Osteoblast (primary cell): ENCODE measurements around the gene KRTAP24-1. TPM values are rescaled to one million over a fixed set of nuclear protein-coding genes. Genes with fewer than 3 reads are reported as not detected.

Experiments used
- DNase-seq: peaks from one replicate; pipeline ENCODE4 v3.0.0; 2011; ENCODE audit warnings: low spot score, mixed read lengths; ENCODE audit not compliant: insufficient read length; ENCODE audit errors: missing footprints
- H2AFZ ChIP-seq: 2 replicates; pipeline ENCODE4 v1.6.0; 2011; ENCODE audit warnings: mild to moderate bottlenecking, low read length
- H3K27ac ChIP-seq: 2 replicates; pipeline ENCODE4 v1.5.1; 2011; ENCODE audit warnings: mild to moderate bottlenecking, low read depth, low read length, moderate library complexity
- H3K27me3 ChIP-seq: 2 replicates; pipeline ENCODE4 v1.6.0; 2012; ENCODE audit warnings: mild to moderate bottlenecking, control low read depth, inconsistent platforms, low read length, moderate library complexity; ENCODE audit not compliant: insufficient read depth
- H3K36me3 ChIP-seq: 2 replicates; pipeline ENCODE4 v1.5.1; 2011; ENCODE audit warnings: mild to moderate bottlenecking, low read length, control low read depth, moderate library complexity; ENCODE audit not compliant: insufficient read depth
- H3K4me1 ChIP-seq: 2 replicates; pipeline ENCODE4 v1.5.1; 2011; ENCODE audit warnings: mild to moderate bottlenecking, low read length, control low read depth, moderate library complexity; ENCODE audit not compliant: insufficient read depth
- H3K4me2 ChIP-seq: 2 replicates; pipeline ENCODE4 v1.6.0; 2011; ENCODE audit warnings: mild to moderate bottlenecking, low read length; ENCODE audit not compliant: insufficient read depth
- H3K4me3 ChIP-seq: fragments of 200-600 bp; sonication (generic); 3 replicates; pipeline ENCODE4 v1.5.1; 2012; ENCODE audit warnings: mild to moderate bottlenecking, low read length, inconsistent platforms; ENCODE audit not compliant: insufficient read depth
- H3K79me2 ChIP-seq: 2 replicates; pipeline ENCODE4 v1.6.0; 2012; ENCODE audit warnings: mild to moderate bottlenecking, low read length, control low read depth, inconsistent platforms; ENCODE audit not compliant: insufficient read depth
- H3K9me3 ChIP-seq: 2 replicates; pipeline ENCODE4 v1.5.1; 2011; ENCODE audit warnings: low read depth, low read length, control low read depth
- H4K20me1 ChIP-seq: 2 replicates; pipeline ENCODE4 v1.6.0; 2012; ENCODE audit warnings: mild to moderate bottlenecking, low read length, control low read depth; ENCODE audit not compliant: insufficient read depth
- CTCF ChIP-seq: IDR thresholded peaks from 2 replicates; pipeline ENCODE4 v1.5.1; 2011; ENCODE audit warnings: mild to moderate bottlenecking, low read depth, low read length, moderate library complexity; ENCODE audit errors: extremely low read depth
- total RNA-seq: library from RNA; depleted of rRNA; stranded (reverse); fragments of >200 nt; gene quantifications from 2 replicates; pipeline ENCODE4 v1.2.3, GENCODE V29; 2012

KRTAP24-1 gene
- total RNA-seq, 1 donor, result not detected

DNA sequence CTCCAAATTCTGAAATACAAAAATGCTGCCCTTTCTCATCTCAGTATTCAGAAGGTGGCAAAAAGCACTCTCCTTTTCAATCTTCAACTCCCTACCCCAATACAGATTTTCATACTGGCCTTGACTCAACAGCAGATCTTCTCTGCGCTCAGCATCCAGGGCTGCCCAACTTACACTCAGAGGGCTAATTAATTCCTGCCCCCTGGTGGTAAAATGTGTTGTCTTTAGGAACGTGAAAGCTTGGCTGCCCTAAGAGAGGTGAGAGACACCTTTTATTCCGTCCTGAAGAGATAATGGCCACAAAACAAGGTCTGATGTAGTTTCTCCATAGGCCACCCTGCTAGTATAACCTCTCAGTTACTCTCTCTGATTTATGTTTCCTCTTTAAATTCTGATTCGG, 25.0 kb downstream of the KRTAP24-1 start:
- Histone ChIP-seq H3K4me1 (no peaks in the 10 kb centered on the region), H3K27me3 (no peaks in the 10 kb centered on the region), H3K4me2 (no peak overlapping the region), H2AFZ (no peak overlapping the region), H3K79me2 (no peaks in the 10 kb centered on the region), H3K4me3 (no peak overlapping the region), H4K20me1 (no peaks in the 10 kb centered on the region), H3K27ac (no peak overlapping the region), H3K36me3 (no peaks in the 10 kb centered on the region), H3K9me3 (no peaks in the 10 kb centered on the region)
- peak; percentile 63 for DNase-seq
- TF ChIP-seq CTCF, result peak; percentile 16

GRCh38 chr21:30256100-30256499, 26.6 kb downstream of the KRTAP24-1 start:
- no peak overlapping the region for H3K4me2 ChIP-seq
- DNase-seq, result no peak
- H3K4me3 ChIP-seq, result no peak overlapping the region
- H3K27ac ChIP-seq, result no peak overlapping the region
- no peaks in the 10 kb centered on the region for H4K20me1 ChIP-seq
- H3K36me3 ChIP-seq, result no peaks in the 10 kb centered on the region
- H2AFZ ChIP-seq, result no peak overlapping the region
- TF ChIP-seq CTCF, result no peak
- no peaks in the 10 kb centered on the region for H3K27me3 ChIP-seq
- no peaks in the 10 kb centered on the region for H3K4me1 ChIP-seq
- H3K9me3 ChIP-seq, result no peaks in the 10 kb centered on the region
- no peaks in the 10 kb centered on the region for H3K79me2 ChIP-seq

- no peak for TF ChIP-seq CTCF
- H3K4me2 ChIP-seq, result no peak overlapping the region
- no peaks in the 10 kb centered on the region for H3K27me3 ChIP-seq
- no peak overlapping the region for H2AFZ ChIP-seq
- DNase-seq, result peak; percentile 32
- H3K4me3 ChIP-seq, result no peak overlapping the region
- H3K79me2 ChIP-seq, result no peaks in the 10 kb centered on the region
- no peak overlapping the region for H3K27ac ChIP-seq
- H3K9me3 ChIP-seq, result no peaks in the 10 kb centered on the region
- H3K4me1 ChIP-seq, result no peaks in the 10 kb centered on the region
- no peaks in the 10 kb centered on the region for H4K20me1 ChIP-seq
- no peaks in the 10 kb centered on the region for H3K36me3 ChIP-seq
Observed at GRCh38 chr21:30255679-30256078, 27.1 kb downstream of the KRTAP24-1 start.

DNA sequence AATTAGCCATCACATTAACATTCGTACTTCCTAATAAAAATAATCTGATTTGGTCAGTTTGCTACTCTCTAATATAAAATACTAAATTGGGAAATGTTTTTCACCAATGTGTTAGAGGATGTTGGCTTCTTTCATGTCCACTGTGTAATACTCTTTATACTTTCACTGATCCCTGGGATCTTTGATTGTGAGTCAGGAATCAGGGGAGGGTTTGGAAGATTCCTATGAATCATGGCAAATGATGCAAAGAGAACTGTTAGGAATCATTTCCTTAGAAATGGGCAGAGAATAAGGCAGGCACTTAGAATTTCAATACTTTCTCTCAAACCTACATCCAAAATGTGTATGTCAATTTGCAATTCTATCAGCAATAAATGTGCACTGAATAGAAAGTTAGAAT, 31.0 kb downstream of the KRTAP24-1 start:
- Histone ChIP-seq H3K9me3 (no peaks in the 10 kb centered on the region), H2AFZ (no peak overlapping the region), H3K4me3 (no peak overlapping the region), H3K79me2 (no peaks in the 10 kb centered on the region), H3K36me3 (no peaks in the 10 kb centered on the region), H3K4me2 (no peak overlapping the region), H3K27ac (no peak overlapping the region), H4K20me1 (no peaks in the 10 kb centered on the region), H3K4me1 (no peaks in the 10 kb centered on the region), H3K27me3 (no peaks in the 10 kb centered on the region)
- no peak for TF ChIP-seq CTCF
- no peak for DNase-seq
